Amniotic epithelial cell (primary cell): ENCODE data around the gene TOR3A.
A peak's percentile ranks its signal among the peaks of the same experiment; 100 is the strongest.

Source experiments
- DNase-seq: peaks from one replicate; pipeline ENCODE4 v3.0.0-alpha.2; 2010; ENCODE audit warnings: low read depth

The TOR3A gene

GRCh38 chr1:179077396-179077795, 4.5 kb upstream of the TOR3A start:
- peak; percentile 88 for DNase-seq

GRCh38 chr1:179079113-179079761, 2.6 kb upstream of the TOR3A start:
- peak; percentile 82 for DNase-seq

DNA sequence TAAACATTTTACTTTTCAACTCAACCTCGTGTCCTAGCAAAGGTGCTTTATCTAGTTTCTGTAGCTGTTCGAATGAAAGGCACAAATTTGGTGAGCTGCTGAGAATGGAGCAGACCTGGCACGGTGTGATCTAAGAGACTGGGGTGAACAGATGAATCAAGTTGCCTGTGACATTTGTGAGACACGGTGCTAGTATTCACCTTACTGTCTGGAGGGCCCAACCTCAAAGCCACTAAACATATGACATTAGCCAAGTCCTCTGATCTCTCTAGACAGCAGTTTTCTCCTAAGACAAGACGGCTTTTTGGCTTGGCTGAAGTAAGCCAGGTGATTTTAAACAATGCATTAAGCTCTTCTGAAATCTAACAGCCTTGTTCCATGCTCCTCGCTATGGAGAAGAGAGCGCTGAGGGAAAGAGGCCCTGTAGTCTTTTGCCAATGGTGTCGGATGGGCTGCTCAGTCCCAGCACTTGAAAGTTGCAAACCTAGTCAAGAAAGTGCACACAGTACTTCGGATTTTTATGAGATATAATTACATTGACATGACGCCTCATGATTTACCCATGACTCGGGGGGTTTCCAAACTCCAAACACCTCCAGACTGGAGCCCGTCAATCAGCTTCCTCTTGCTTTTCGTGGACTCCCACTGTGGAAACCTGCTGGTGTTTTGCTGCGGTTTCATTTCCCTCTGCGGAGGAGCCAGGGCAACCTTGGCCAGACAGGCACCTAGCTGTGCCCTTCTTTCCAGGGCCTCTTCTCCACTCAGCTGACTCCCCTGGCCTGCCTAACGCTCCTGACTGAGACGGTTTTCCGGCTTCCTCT, 794 bp upstream of the TOR3A start:
- DNase-seq, result no peak

DNA sequence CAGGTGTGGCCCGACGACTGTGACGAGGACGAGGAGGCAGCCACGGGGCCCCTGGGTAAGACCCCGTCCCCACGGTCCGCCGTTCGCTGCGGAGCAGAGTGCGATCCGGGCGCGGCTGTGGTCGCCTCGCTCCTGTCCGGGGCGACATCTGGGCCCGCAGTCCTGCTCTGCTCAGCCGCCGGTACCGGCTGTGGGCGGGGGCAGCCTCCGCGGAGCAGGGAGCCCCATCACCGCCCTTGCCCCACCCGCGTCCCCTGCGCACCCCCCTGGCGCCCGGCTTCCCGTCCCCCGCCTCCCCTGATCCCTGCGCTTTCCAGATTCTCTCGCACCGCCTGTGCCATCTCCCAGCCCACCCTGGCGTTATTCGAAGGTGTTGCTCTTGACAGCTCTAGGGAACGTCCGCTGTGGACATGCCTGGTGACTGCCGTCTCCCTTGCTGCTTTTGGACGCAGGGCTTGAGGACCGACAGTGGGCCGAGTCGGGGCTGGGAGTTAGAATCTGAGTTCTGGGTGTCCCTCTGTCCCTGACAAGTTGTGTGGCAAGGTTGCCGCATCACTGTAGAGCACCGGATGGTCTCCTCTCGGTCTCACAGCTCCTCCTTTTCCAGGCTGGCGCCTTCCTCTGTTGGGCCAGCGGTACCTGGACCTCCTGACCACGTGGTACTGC, 596 bp downstream of the TOR3A start:
- no peak for DNase-seq

- DNase-seq, result peak; percentile 15
Measured at GRCh38 chr1:179082999-179083335, 1.1 kb downstream of the TOR3A start.

DNA sequence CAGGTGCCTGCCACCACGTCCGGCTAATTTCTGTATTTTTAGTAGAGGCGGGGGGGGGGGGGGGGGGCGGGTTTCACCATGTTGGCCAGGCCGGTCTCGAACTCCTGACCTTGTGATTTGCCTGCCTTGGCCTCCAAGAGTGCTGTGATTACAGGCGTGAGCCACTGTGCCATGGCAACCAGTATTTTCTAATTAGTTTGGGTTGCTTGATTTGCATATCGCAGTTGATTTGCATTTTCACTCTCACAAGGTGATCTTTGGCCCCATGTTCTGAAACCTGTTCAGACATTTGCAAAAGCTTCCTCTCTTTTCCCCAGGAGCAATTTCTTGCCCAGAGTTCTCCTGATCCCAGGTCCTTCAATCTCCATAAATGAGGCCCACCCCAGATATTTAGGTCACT, 1.7 kb downstream of the TOR3A start:
- DNase-seq, result no peak

- no peak for DNase-seq
Measured at GRCh38 chr1:179087665-179088064, 5.8 kb downstream of the TOR3A start.

DNA sequence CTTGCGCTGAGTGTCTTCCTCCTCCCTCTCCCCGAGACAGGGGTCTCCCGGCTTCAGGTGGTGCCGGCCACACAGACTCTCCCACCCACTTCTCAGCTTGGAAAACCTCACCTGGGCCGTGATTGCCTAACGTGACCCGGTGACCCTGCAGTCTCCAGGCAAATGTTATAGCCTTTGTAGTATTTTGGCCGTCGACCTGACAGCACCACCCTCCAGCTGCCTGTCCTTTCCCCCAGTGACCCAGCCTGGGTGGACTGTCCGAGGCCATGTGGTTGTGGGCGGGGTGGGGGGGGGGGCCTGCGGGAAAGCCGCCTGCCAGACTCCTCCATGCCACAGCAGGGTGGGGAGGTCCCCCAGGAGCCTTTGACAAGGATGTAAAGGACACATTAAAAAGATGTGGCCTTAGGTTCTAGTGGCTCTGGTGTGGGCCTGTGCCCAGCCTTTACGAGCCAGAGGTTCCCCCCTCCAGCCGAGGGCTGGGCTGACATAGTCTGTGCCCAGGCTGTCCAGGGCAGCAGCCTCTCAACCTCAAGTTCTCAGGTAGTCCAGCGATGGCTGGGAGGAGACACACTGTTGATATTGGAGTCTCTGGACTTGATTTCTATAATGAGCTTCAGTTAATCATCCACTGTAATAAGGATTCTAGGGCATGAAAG, 8.1 kb downstream of the TOR3A start:
- no peak for DNase-seq

GRCh38 chr1:179090522-179090921, 8.7 kb downstream of the TOR3A start:
- no peak for DNase-seq

- no peak for DNase-seq
Measured at GRCh38 chr1:179090923-179091322, 9.1 kb downstream of the TOR3A start.

DNA sequence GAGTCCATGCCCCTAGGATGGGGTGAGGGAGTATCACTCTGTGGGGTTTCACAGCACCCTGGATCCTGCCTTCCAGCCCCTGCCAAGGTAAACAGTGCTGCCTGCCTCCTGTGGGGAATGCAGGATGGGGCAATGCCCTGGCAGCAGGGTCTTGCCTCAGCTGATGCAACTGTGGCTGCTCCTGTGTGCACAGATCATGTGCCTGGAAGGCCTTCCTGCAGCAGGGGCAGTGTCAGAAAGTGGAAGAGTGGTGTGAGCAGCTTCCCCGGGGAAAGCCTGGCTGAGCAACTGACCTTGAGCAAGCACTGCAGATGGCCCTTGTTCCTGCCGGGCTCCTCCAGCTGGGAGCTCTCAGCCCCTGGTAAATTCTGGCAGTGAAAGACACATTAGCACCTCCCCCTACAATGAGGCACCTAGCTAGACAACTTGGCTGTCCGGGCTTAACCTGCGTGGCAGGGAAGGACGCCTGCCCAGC, 9.9 kb downstream of the TOR3A start:
- DNase-seq, result peak; percentile 82

DNA sequence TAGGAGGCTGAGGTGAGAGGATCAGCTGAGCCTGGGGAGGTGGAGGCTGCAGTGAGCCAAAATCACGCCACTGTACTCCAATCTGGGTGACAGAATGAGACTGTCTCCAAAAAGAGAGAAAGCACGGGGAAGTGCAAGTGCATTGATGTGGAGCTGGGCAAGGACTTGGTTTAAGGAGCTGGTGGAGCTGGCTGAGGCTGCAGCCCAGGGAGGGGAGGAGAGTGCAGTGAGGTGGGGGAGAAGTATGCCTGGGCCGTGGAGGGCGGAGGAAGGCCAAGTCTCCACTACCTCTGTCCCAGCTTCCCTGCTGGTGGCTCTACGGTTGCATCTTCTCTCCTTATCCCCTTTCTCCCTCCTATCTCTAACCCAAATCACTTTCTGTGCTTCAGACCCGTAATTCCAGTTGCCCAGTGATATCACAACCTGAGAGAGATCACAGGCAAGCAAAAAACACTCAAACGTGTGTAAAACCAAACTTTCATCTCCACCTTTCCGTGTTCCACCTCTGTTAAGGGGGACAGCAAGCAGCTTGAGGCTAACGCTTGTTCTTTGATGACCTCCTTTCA, 11.1 kb downstream of the TOR3A start:
- DNase-seq, result no peak

- DNase-seq, result no peak
Measured at GRCh38 chr1:179094818-179095217, 12.9 kb downstream of the TOR3A start.

GRCh38 chr1:179095377-179095776, 13.5 kb downstream of the TOR3A start:
- DNase-seq, result peak; percentile 29

DNA sequence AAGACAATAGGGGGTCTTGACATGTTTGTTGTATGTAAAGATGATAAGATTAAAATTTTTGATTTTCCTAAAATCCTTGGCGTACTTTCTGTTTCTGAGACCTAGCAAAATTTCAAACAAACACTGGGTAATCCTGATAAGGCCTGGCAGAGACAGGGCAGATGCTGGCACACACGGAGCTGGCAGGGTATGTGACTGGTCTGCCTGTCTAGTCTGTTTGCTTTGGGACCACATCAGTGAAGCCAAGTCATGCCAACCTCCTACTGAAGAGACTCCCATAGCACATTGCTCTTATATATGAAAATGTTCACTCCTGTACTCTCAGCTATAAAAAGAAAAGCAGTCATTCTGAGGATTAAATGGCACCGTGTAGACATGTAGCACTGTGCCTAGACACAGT, 14.1 kb downstream of the TOR3A start:
- no peak for DNase-seq

DNA sequence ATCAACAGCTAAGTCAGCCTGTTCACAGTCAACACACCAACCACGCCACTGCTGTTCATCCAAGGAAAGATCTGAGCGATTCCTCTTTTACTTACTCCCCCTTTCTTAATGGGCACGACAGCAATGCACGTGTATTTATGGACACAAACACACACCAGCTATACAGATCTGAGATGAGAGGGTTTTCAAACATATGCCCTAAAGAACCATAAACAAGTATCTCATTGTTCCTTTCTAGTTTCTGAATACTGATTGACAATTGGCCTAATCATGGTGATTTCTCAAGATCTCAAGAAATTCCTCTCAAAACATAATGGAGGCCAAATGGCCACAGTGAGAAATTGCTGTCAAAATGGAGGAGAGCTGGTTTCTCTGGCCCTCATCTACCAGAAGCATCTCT, 18.0 kb downstream of the TOR3A start:
- DNase-seq, result no peak

- DNase-seq, result no peak
Measured at GRCh38 chr1:179101566-179101965, 19.7 kb downstream of the TOR3A start.

- DNase-seq, result no peak
Measured at GRCh38 chr1:179103999-179104398, 22.1 kb downstream of the TOR3A start.

GRCh38 chr1:179104611-179105250, 22.9 kb downstream of the TOR3A start:
- DNase-seq, result no peak

DNA sequence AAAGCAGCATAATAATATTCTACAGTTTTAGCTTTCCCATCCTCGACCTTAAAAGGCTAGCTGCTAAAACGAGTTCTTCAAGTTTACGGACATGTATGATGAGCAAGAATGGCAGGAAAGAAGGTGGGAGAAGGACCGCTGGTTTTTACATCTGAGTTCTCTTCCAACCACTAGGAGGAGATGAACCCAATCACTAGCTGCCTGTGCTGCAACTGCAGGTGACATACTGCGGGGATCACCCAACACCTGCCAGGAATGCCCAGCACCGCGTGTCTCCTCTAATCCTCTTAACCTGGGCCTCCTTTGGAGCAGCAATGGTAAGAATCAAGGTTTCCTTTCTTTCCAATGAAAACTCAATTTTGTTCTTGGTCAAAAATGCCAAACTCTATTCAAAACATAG, 23.5 kb downstream of the TOR3A start:
- DNase-seq, result no peak

DNA sequence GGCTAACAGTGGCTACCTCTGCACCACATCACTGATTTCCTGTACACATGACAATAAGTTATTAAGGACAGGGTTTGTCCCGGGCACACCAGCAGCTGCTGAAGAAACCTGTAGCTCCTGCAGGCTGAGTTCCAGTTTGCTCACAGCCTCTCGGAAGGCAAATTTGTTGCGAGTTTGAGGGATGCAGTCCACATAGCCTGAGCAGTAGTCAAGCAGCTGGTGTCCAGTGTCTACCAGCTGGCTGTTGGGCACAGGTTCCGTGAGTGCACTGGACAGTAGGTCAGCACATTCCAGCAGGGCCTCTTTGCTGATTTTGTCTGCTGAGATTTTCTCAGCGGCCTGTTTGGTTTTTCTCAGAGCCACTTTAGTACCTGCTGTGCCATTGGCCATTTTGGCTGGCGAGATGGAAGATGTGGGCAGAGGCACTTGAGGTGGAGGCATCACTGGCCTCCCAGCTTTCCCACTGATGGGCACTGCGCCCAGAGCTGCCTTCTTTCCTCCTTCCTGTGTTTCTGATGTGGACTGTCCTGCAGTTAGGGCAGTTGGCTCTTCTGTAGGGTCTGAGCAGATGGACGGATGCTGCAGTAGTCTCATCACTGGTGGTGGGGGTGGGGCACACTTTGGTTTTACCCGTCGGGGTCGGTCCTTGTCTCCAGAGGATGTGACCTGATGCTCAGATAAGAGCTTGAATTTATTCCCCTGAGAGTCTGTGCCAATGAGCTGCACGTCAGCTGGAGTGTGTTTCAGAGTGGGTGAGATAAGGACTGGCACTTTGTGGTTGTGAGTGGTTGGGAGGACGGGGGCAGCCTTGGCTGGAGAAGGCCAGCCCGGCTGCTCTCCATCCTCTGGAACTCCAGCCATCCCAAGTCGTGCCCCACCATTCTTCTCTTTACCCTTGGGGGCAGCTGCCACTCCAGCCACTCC, 26.1 kb downstream of the TOR3A start:
- DNase-seq, result no peak
